Measurements from ENCODE around the gene SPIN2A.
"Not testable (repeated sequence)": the region's sequence is repeated elsewhere in the genome, so short reads cannot be mapped to it uniquely, and the experiment has no call there.

SPIN2A gene

GRCh38 chrX:57103489-57103888, 33.7 kb downstream of the SPIN2A start:
- in situ Hi-C loops (cut with MboI; ENCODE audit: low sequenced_read_pairs): no loop called here

- in situ Hi-C loops (cut with MboI; ENCODE audit: low sequenced_read_pairs): not testable (repeated sequence)
These were observed 34.3 kb downstream of the SPIN2A start for GRCh38 chrX:57102918-57103317.

All from HL-60/S4 treated with phorbol 12-myristate 13-acetate at 8.2 ng/mL for 4 days and 3 days (cell line).